ENCODE measurements around the gene CHRNB1. TPM values are rescaled to one million over a fixed set of nuclear protein-coding genes. Genes with fewer than 3 reads are reported as not detected.

CHRNB1 gene
- total RNA-seq, 1 experiment from 2014 or later: 1.7 TPM

- no peak overlapping the region for H3K27ac Mint-ChIP-seq (ENCODE audit: unreplicated experiment)
- peaks cover 8% of the 10 kb centered on the region for H3K36me3 Mint-ChIP-seq (ENCODE audit: insufficient read depth, unreplicated experiment)
- peaks cover 6% of the 10 kb centered on the region for H3K4me1 Mint-ChIP-seq (ENCODE audit: low read depth, unreplicated experiment)
- H3K9me3 Mint-ChIP-seq (ENCODE audit: unreplicated experiment): no peaks in the 10 kb centered on the region
- ChIA-PET POLR2A (no interaction called here), CTCF (no interaction called here)
- no peaks in the 10 kb centered on the region for H3K9me3 ChIP-seq
- TF ChIP-seq CTCF (IDR thresholded peaks at IDR 0.05; ENCODE audit: insufficient read depth in 1 of 2, low read depth in 1 of 2, low read length in 1 of 2, severe bottlenecking in 1 of 2, unreplicated experiment in 1 of 2): no peak
- H3K27me3 Mint-ChIP-seq (ENCODE audit: insufficient read depth, unreplicated experiment): no peaks in the 10 kb centered on the region
- H3K27me3 ChIP-seq (replicated peaks; ENCODE audit: control insufficient read depth, insufficient read depth, low read length): no peaks in the 10 kb centered on the region
- BruUV-seq (replicated peaks): no TSS peak
- H3K36me3 ChIP-seq (ENCODE audit: control insufficient read depth, insufficient read depth, low read length): no peaks in the 10 kb centered on the region
- H3K4me3 Mint-ChIP-seq (ENCODE audit: unreplicated experiment): no peak overlapping the region
- intact Hi-C loops (cut with micrococcal nuclease; ENCODE audit: unreplicated experiment): no loop called here
- no peak for DNase-seq
- no peak overlapping the region for H3K4me3 ChIP-seq (ENCODE audit: low read depth, low read length)
- no peaks in the 10 kb centered on the region for H3K4me1 ChIP-seq
Measured at GRCh38 chr17:7441266-7441665, 3.6 kb upstream of the CHRNB1 start.

GRCh38 chr17:7442142-7442541, 2.7 kb upstream of the CHRNB1 start:
- no peak for TF ChIP-seq CTCF (IDR thresholded peaks at IDR 0.05; ENCODE audit: insufficient read depth in 1 of 2, low read depth in 1 of 2, low read length in 1 of 2, severe bottlenecking in 1 of 2, unreplicated experiment in 1 of 2)
- Histone ChIP-seq H3K4me1 (no peaks in the 10 kb centered on the region), H3K4me3 (ENCODE audit: low read depth, low read length) (no peak overlapping the region), H3K27me3 (replicated peaks; ENCODE audit: control insufficient read depth, insufficient read depth, low read length) (no peaks in the 10 kb centered on the region), H3K9me3 (no peaks in the 10 kb centered on the region), H3K36me3 (ENCODE audit: control insufficient read depth, insufficient read depth, low read length) (no peaks in the 10 kb centered on the region)
- DNase-seq: no peak
- H3K4me1 Mint-ChIP-seq (ENCODE audit: low read depth, unreplicated experiment): peaks cover 6% of the 10 kb centered on the region
- H3K4me3 Mint-ChIP-seq (ENCODE audit: unreplicated experiment): no peak overlapping the region
- intact Hi-C loops (cut with micrococcal nuclease; ENCODE audit: unreplicated experiment): no loop called here
- H3K27me3 Mint-ChIP-seq (ENCODE audit: insufficient read depth, unreplicated experiment): no peaks in the 10 kb centered on the region
- H3K27ac Mint-ChIP-seq (ENCODE audit: unreplicated experiment): no peak overlapping the region
- BruUV-seq (replicated peaks): no TSS peak
- no peaks in the 10 kb centered on the region for H3K36me3 Mint-ChIP-seq (ENCODE audit: insufficient read depth, unreplicated experiment)
- H3K9me3 Mint-ChIP-seq (ENCODE audit: unreplicated experiment): no peaks in the 10 kb centered on the region
- ChIA-PET POLR2A (no interaction called here), CTCF (no interaction called here)

- Mint-ChIP-seq H3K27ac (ENCODE audit: unreplicated experiment) (no peak overlapping the region), H3K4me1 (ENCODE audit: low read depth, unreplicated experiment) (no peaks in the 10 kb centered on the region), H3K9me3 (ENCODE audit: unreplicated experiment) (no peaks in the 10 kb centered on the region), H3K4me3 (ENCODE audit: unreplicated experiment) (no peak overlapping the region), H3K36me3 (ENCODE audit: insufficient read depth, unreplicated experiment) (no peaks in the 10 kb centered on the region), H3K27me3 (ENCODE audit: insufficient read depth, unreplicated experiment) (peaks cover 3% of the 10 kb centered on the region)
- intact Hi-C loops (cut with micrococcal nuclease; ENCODE audit: unreplicated experiment): no loop called here
- no peak for DNase-seq
- no TSS peak for BruUV-seq (replicated peaks)
- H3K9me3 ChIP-seq: no peaks in the 10 kb centered on the region
- no peaks in the 10 kb centered on the region for H3K4me1 ChIP-seq
- H3K36me3 ChIP-seq (ENCODE audit: control insufficient read depth, insufficient read depth, low read length): no peaks in the 10 kb centered on the region
- CTCF ChIA-PET: interaction anchor here (0.8 kb wide), 1 partner anchor 23 kb away, joined by 3 read pairs; no protein-coding TSS in a partner anchor
- H3K4me3 ChIP-seq (ENCODE audit: low read depth, low read length): no peak overlapping the region
- no peak for TF ChIP-seq CTCF (IDR thresholded peaks at IDR 0.05; ENCODE audit: insufficient read depth in 1 of 2, low read depth in 1 of 2, low read length in 1 of 2, severe bottlenecking in 1 of 2, unreplicated experiment in 1 of 2)
- H3K27me3 ChIP-seq (replicated peaks; ENCODE audit: control insufficient read depth, insufficient read depth, low read length): no peaks in the 10 kb centered on the region
- POLR2A ChIA-PET: no interaction called here
Measured at GRCh38 chr17:7443499-7444485, 1.1 kb upstream of the CHRNB1 start.

Measured in Caco-2 (cell line).